IMR-90 (cell line): ENCODE measurements around the gene DGKE. TPM values are rescaled to one million over a fixed set of nuclear protein-coding genes. Genes with fewer than 3 reads are reported as not detected.
A peak's percentile ranks its signal among the peaks of the same experiment; 100 is the strongest.

Source experiments
- ATAC-seq: fragments of 200-7000 bp; cut with Tn5 transposase; 2 replicates; pipeline ENCODE4 v1.9.1; 2020; ENCODE audit warnings: low read depth, mild to moderate bottlenecking, moderate library complexity
- BruUV-seq: library from RNA; stranded (reverse); fragments of 400-500 nt; replicated peaks from 2 replicates; lab custom pipeline; 2021; lab: Mats Ljungman, UMichigan
- CTCF ChIA-PET: fragments of 300-600 bp; formaldehyde crosslinking; extraction: SDS; loops from one replicate; lab custom pipeline; 2021; ENCODE audit warnings: antibody characterized with exemption; lab: Yijun Ruan, JAX
- POLR2A ChIA-PET: fragments of 300-600 bp; sonication (Branson Sonifier 250); formaldehyde crosslinking; loops from one replicate; lab custom pipeline; 2022; ENCODE audit warnings: antibody characterized with exemption; ENCODE audit not compliant: unreplicated experiment; lab: Charles Lee
- DNase-seq: peaks from one replicate; pipeline ENCODE4 v3.0.0; 2013
- H2AFZ ChIP-seq: replicated peaks from 2 replicates; pipeline ENCODE3; 2013; ENCODE audit warnings: low read length, mild to moderate bottlenecking; ENCODE audit not compliant: poor library complexity
- H2AK5ac ChIP-seq: 2 replicates; pipeline ENCODE4 v1.6.1; 2013; ENCODE audit warnings: low read depth, low read length, inconsistent platforms
- H2AK9ac ChIP-seq: replicated peaks from 2 replicates; pipeline ENCODE3; 2013; ENCODE audit warnings: mild to moderate bottlenecking, low read depth, low read length, moderate library complexity; ENCODE audit not compliant: poor library complexity
- H2BK120ac ChIP-seq: 2 replicates; pipeline ENCODE4 v1.6.1; 2013; ENCODE audit warnings: low read depth, low read length, inconsistent platforms
- H2BK15ac ChIP-seq: 3 replicates; pipeline ENCODE4 v1.6.1; 2013; ENCODE audit warnings: low read depth, low read length, inconsistent platforms
- H2BK20ac ChIP-seq: 2 replicates; pipeline ENCODE4 v1.6.1; 2013; ENCODE audit warnings: low read depth, mild to moderate bottlenecking, inconsistent platforms, low read length, moderate library complexity
- H2BK5ac ChIP-seq: 2 replicates; pipeline ENCODE4 v1.6.1; 2013; ENCODE audit warnings: mild to moderate bottlenecking, low read depth, low read length, inconsistent platforms; ENCODE audit not compliant: poor library complexity, severe bottlenecking
- H3K14ac ChIP-seq: replicated peaks from 2 replicates; pipeline ENCODE4 v1.6.1; 2013; ENCODE audit warnings: low read depth, low read length, inconsistent platforms
- H3K18ac ChIP-seq: 2 replicates; pipeline ENCODE4 v1.6.1; 2013; ENCODE audit warnings: low read depth, low read length, control low read depth
- H3K23ac ChIP-seq: 2 replicates; pipeline ENCODE4 v1.6.1; 2013; ENCODE audit warnings: low read depth, low read length, inconsistent platforms
- H3K27ac ChIP-seq: 2 replicates; pipeline ENCODE4 v1.5.1; 2013; ENCODE audit warnings: mild to moderate bottlenecking, control low read depth, low read length; ENCODE audit not compliant: insufficient read depth
- H3K27me3 ChIP-seq: 2 replicates; pipeline ENCODE4 v1.6.1; 2013; ENCODE audit warnings: low read length; ENCODE audit not compliant: control insufficient read depth, insufficient read depth
- H3K36me3 ChIP-seq: 2 replicates; pipeline ENCODE4 v1.6.1; 2013; ENCODE audit warnings: low read length, mixed read lengths; ENCODE audit not compliant: control insufficient read depth, insufficient read depth
- H3K4ac ChIP-seq: 2 replicates; pipeline ENCODE4 v1.6.1; 2013; ENCODE audit warnings: low read depth, low read length, inconsistent platforms
- H3K4me1 ChIP-seq: 2 replicates; pipeline ENCODE4 v1.6.1; 2013; ENCODE audit warnings: low read length, mixed read lengths; ENCODE audit not compliant: control insufficient read depth, insufficient read depth
- H3K4me2 ChIP-seq: 2 replicates; pipeline ENCODE4 v1.6.1; 2013; ENCODE audit warnings: low read depth, mild to moderate bottlenecking, control low read depth, low read length, moderate library complexity
- H3K4me3 ChIP-seq: 2 replicates; pipeline ENCODE4 v1.5.1; 2013; ENCODE audit warnings: low read depth, mild to moderate bottlenecking, control low read depth, low read length, moderate library complexity; ENCODE audit not compliant: insufficient read depth
- H3K56ac ChIP-seq: 2 replicates; pipeline ENCODE4 v1.6.1; 2013; ENCODE audit warnings: low read length, inconsistent platforms; ENCODE audit not compliant: insufficient read depth; ENCODE audit errors: extremely low read depth
- H3K79me1 ChIP-seq, 2 experiments: 2 replicates each; pipeline ENCODE4 v1.6.1; 2013; ENCODE audit warnings: low read length in 2 of 2, inconsistent platforms in 1 of 2, low read depth in 1 of 2
- H3K9ac ChIP-seq: 2 replicates; pipeline ENCODE4 v1.6.1; 2013; ENCODE audit warnings: low read depth, low read length, control low read depth
- H3K9me1 ChIP-seq: 2 replicates; pipeline ENCODE4 v1.6.1; 2013; ENCODE audit warnings: low read length, inconsistent platforms; ENCODE audit not compliant: insufficient read depth
- H3K9me3 ChIP-seq: 2 replicates; pipeline ENCODE4 v1.6.1; 2013; ENCODE audit warnings: low read length; ENCODE audit not compliant: control insufficient read depth, insufficient read depth
- H4K20me1 ChIP-seq: 2 replicates; pipeline ENCODE4 v1.6.1; 2013; ENCODE audit warnings: low read length, inconsistent platforms; ENCODE audit not compliant: insufficient read depth
- H4K5ac ChIP-seq: 2 replicates; pipeline ENCODE4 v1.6.1; 2013; ENCODE audit warnings: mild to moderate bottlenecking, low read depth, low read length, control low read depth
- H4K8ac ChIP-seq, 2 experiments: 2 replicates each; pipeline ENCODE4 v1.6.1; 2013; ENCODE audit warnings: low read depth in 2 of 2, low read length in 2 of 2, control low read depth in 1 of 2, inconsistent platforms in 1 of 2
- H4K91ac ChIP-seq: 2 replicates; pipeline ENCODE4 v1.6.1; 2013; ENCODE audit warnings: low read depth, low read length, inconsistent platforms; ENCODE audit not compliant: insufficient read depth
- MAFK ChIP-seq: IDR thresholded peaks from 2 replicates; pipeline ENCODE4 v1.6.1; 2012; ENCODE audit warnings: low read depth, low read length, improper control_type of control experiment
- MAZ ChIP-seq: IDR thresholded peaks from 2 replicates; pipeline ENCODE4 v1.6.1; 2012; ENCODE audit warnings: low read depth, mild to moderate bottlenecking, low read length, improper control_type of control experiment, moderate library complexity, borderline replicate concordance
- USF2 ChIP-seq: fragments of 150-350 bp; IDR thresholded peaks from 2 replicates; pipeline ENCODE4 v1.6.1; 2017; ENCODE audit warnings: mild to moderate bottlenecking, antibody characterized with exemption, low read length, low read depth
- WGBS, 2 experiments: methylation state at CpG; one replicate each; pipeline versions ENCODE4 v1.1.5 to v1.1.7; 2013; ENCODE audit warnings: missing lambda C conversion rate in 2 of 2; ENCODE audit not compliant: insufficient read length in 1 of 2; ENCODE audit errors: extremely low coverage in 2 of 2; 5-methylcytosine and 5-hydroxymethylcytosine counted together
- dilution Hi-C: fragments of 300-500 bp; cut with HindIII; formaldehyde crosslinking; loops from one replicate; pipeline ENCODE4 v1.14.3; 2018; ENCODE audit warnings: low sequenced_read_pairs; ENCODE audit not compliant: unreplicated experiment
- in situ Hi-C: fragments of 300-500 bp; cut with MboI; formaldehyde crosslinking; loops from 3 replicates; pipeline ENCODE4 v1.14.3; 2019; ENCODE audit warnings: low sequenced_read_pairs, inconsistent platforms, mixed read lengths
- intact Hi-C: fragments of 100-400 bp; cut with micrococcal nuclease; formaldehyde crosslinking; loops from 2 replicates; pipeline ENCODE4 v1.10.0; 2022
- polyA plus RNA-seq, 3 experiments: library from polyadenylated mRNA; depleted of rRNA; stranded (reverse); fragments of >200 nt; gene quantifications; 2 replicates each; pipeline ENCODE4 v1.2.3, GENCODE V29; 2012; ENCODE audit warnings: low replicate concordance in 1 of 3
- total RNA-seq: library from RNA; depleted of rRNA; stranded (reverse); fragments of >200 nt; gene quantifications from 2 replicates; pipeline ENCODE4 v1.2.3, GENCODE V29; 2012
- TF ChIP-seq, protein P1 (sequence below): conservative IDR thresholded peaks from 2 replicates; pipeline ENCODE4 v1.5.1; 2012; ENCODE audit warnings: mild to moderate bottlenecking, low read depth, low read length, improper control_type of control experiment

The DGKE gene
- total and polyA plus RNA-seq, 2 of the 4 experiments (the other 2 are of a cell fraction), result 3.9 to 5.0 TPM

DNA sequence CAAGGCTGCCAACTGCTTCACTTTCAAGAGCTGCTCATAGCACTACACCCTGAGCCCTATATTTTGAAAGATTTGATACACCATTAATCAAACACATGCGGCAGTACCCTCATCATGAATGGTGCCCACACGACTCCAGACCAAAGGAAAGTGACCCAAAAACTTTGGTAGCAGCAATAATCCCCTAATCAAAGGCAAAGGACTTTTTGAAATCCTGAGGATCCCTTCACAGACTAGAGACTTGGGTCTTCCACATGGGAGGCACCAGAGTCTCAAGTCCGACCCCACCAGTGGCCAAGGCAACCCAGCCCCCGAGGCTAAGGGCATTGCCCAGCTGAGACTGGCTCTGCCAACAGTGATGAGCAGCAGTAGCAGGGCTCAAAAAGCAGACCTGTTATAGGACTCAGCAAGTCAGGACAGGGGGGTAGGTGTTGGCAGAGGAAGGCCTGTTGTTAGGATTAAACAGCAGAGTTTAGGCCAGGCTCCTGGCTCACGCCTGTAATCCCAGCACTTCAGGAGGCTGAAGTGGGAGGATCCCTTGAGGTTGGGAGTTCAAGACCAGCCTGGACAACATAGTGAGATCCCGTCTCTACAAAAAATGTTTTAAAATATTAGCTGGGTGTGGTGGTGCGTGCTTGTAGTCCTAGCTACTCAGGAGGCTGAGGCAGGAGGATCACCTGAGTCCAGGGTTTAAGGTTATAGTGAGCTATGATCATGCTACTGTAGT, 76.7 kb downstream of the DGKE start:
- in situ Hi-C loops, result no loop called here
- POLR2A ChIA-PET, result no interaction called here

More for the DNA sequence above, 76.7 kb downstream of the DGKE start:
- H3K36me3 ChIP-seq, result peaks cover 16% of the 10 kb centered on the region
- no peak overlapping the region for H2BK15ac ChIP-seq
- no peak overlapping the region for H3K4me3 ChIP-seq
- BruUV-seq, result no TSS peak
- H3K79me1 ChIP-seq, result peaks cover 39 to 78% of the 10 kb centered on the region in 2 experiments
- no peaks in the 10 kb centered on the region for H3K27me3 ChIP-seq
- H2AK5ac ChIP-seq, result no peak overlapping the region
- no peak overlapping the region for H3K27ac ChIP-seq
- no peak overlapping the region for H2BK20ac ChIP-seq
- no peak overlapping the region for H3K56ac ChIP-seq
- no peak overlapping the region for H2AK9ac ChIP-seq
- H4K8ac ChIP-seq, result no peak overlapping the region
- DNase-seq, result no peak
- H3K23ac ChIP-seq, result peak overlapping the region; percentile 39; the same call in 1 of the 2 replicates
- intact Hi-C loops (no loop called here), dilution Hi-C loops (no loop called here)
- no peak overlapping the region for H3K18ac ChIP-seq
- no peak overlapping the region for H2BK120ac ChIP-seq
- peaks cover 15% of the 10 kb centered on the region for H3K4me1 ChIP-seq
- peaks cover 26% of the 10 kb centered on the region for H3K9me1 ChIP-seq
- no peak overlapping the region for H3K9ac ChIP-seq
- no peak overlapping the region for H2AFZ ChIP-seq
- no peak overlapping the region for H3K4ac ChIP-seq
- H3K9me3 ChIP-seq, result no peaks in the 10 kb centered on the region
- H3K14ac ChIP-seq, result 0 out of 2 replicates have a peak overlapping the region, but pooled peaks have one; percentile 10
- H2BK5ac ChIP-seq, result no peak overlapping the region
- peaks cover 39% of the 10 kb centered on the region for H4K20me1 ChIP-seq
- TF ChIP-seq MAFK, result no peak
- TF ChIP-seq, protein P1, sequence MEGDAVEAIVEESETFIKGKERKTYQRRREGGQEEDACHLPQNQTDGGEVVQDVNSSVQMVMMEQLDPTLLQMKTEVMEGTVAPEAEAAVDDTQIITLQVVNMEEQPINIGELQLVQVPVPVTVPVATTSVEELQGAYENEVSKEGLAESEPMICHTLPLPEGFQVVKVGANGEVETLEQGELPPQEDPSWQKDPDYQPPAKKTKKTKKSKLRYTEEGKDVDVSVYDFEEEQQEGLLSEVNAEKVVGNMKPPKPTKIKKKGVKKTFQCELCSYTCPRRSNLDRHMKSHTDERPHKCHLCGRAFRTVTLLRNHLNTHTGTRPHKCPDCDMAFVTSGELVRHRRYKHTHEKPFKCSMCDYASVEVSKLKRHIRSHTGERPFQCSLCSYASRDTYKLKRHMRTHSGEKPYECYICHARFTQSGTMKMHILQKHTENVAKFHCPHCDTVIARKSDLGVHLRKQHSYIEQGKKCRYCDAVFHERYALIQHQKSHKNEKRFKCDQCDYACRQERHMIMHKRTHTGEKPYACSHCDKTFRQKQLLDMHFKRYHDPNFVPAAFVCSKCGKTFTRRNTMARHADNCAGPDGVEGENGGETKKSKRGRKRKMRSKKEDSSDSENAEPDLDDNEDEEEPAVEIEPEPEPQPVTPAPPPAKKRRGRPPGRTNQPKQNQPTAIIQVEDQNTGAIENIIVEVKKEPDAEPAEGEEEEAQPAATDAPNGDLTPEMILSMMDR, result no peak
- TF ChIP-seq MAZ, result no peak
- TF ChIP-seq USF2, result no peak
- H3K4me2 ChIP-seq, result no peak overlapping the region; the same call in 1 of the 2 replicates
- CTCF ChIA-PET, result no interaction called here
- WGBS, 2 experiments, result 100% methylated on average over 2 of the region's 7 CpGs; no CpG with 5 or more reads in 1 of the 2 experiments
- ATAC-seq, result no peak
- no peak overlapping the region for H4K91ac ChIP-seq
- no peak overlapping the region for H4K5ac ChIP-seq
